GM19324 (cell line): ENCODE measurements around the gene SOX4.

Experiments used
- ATAC-seq: cut with Tn5 transposase; IDR thresholded peaks from one replicate; pipeline ENCODE4 v1.9.1; 2021; ENCODE audit warnings: mild to moderate bottlenecking, moderate library complexity; ENCODE audit not compliant: unreplicated experiment, low FRiP score

SOX4 gene

GRCh38 chr6:21592953-21593352, 598 bp upstream of the SOX4 start:
- ATAC-seq: no peak

DNA sequence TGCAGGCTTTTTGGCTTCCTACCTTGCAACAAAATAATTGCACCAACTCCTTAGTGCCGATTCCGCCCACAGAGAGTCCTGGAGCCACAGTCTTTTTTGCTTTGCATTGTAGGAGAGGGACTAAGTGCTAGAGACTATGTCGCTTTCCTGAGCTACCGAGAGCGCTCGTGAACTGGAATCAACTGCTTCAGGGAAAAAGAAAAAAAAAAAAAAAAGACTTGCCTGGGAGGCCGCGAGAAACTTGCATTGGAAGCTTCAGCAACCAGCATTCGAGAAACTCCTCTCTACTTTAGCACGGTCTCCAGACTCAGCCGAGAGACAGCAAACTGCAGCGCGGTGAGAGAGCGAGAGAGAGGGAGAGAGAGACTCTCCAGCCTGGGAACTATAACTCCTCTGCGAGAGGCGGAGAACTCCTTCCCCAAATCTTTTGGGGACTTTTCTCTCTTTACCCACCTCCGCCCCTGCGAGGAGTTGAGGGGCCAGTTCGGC, 420 bp downstream of the SOX4 start:
- peak; percentile 14 for ATAC-seq

DNA sequence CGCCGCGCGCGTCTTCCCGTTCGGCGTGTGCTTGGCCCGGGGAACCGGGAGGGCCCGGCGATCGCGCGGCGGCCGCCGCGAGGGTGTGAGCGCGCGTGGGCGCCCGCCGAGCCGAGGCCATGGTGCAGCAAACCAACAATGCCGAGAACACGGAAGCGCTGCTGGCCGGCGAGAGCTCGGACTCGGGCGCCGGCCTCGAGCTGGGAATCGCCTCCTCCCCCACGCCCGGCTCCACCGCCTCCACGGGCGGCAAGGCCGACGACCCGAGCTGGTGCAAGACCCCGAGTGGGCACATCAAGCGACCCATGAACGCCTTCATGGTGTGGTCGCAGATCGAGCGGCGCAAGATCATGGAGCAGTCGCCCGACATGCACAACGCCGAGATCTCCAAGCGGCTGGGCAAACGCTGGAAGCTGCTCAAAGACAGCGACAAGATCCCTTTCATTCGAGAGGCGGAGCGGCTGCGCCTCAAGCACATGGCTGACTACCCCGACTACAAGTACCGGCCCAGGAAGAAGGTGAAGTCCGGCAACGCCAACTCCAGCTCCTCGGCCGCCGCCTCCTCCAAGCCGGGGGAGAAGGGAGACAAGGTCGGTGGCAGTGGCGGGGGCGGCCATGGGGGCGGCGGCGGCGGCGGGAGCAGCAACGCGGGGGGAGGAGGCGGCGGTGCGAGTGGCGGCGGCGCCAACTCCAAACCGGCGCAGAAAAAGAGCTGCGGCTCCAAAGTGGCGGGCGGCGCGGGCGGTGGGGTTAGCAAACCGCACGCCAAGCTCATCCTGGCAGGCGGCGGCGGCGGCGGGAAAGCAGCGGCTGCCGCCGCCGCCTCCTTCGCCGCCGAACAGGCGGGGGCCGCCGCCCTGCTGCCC, 1.1 kb downstream of the SOX4 start:
- ATAC-seq: peak; percentile 37

- peak; percentile 28 for ATAC-seq
Observed at GRCh38 chr6:21595285-21596144, 2.0 kb downstream of the SOX4 start.

DNA sequence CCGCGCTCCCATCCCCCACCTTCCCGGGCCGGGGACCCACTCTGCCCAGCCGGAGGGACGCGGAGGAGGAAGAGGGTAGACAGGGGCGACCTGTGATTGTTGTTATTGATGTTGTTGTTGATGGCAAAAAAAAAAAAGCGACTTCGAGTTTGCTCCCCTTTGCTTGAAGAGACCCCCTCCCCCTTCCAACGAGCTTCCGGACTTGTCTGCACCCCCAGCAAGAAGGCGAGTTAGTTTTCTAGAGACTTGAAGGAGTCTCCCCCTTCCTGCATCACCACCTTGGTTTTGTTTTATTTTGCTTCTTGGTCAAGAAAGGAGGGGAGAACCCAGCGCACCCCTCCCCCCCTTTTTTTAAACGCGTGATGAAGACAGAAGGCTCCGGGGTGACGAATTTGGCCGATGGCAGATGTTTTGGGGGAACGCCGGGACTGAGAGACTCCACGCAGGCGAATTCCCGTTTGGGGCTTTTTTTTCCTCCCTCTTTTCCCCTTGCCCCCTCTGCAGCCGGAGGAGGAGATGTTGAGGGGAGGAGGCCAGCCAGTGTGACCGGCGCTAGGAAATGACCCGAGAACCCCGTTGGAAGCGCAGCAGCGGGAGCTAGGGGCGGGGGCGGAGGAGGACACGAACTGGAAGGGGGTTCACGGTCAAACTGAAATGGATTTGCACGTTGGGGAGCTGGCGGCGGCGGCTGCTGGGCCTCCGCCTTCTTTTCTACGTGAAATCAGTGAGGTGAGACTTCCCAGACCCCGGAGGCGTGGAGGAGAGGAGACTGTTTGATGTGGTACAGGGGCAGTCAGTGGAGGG, 2.8 kb downstream of the SOX4 start:
- no peak for ATAC-seq

DNA sequence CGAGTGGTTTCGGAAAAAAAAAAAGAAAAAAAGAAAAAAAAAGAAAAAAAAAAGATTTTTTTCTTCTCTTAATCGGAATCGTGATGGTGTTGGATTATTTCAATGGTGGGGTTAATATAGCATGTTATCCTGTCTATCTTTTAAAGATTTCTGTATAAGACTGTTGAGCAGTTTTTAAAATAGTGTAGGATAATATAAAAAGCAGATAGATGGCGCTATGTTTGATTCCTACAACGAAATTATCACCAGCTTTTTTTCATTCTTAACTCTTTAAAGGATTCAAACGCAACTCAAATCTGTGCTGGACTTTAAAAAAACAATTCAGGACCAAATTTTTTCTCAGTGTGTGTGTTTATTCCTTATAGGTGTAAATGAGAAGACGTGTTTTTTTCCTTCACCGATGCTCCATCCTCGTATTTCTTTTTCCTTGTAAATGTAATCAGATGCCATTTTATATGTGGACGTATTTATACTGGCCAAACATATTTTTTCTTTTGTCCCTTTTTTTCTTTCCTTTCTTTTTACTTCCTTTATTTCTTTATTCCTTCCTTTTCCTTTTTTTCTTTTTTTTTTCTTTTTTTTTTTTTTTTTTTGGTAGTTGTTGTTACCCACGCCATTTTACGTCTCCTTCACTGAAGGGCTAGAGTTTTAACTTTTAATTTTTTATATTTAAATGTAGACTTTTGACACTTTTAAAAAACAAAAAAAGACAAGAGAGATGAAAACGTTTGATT, 3.6 kb downstream of the SOX4 start:
- no peak for ATAC-seq

DNA sequence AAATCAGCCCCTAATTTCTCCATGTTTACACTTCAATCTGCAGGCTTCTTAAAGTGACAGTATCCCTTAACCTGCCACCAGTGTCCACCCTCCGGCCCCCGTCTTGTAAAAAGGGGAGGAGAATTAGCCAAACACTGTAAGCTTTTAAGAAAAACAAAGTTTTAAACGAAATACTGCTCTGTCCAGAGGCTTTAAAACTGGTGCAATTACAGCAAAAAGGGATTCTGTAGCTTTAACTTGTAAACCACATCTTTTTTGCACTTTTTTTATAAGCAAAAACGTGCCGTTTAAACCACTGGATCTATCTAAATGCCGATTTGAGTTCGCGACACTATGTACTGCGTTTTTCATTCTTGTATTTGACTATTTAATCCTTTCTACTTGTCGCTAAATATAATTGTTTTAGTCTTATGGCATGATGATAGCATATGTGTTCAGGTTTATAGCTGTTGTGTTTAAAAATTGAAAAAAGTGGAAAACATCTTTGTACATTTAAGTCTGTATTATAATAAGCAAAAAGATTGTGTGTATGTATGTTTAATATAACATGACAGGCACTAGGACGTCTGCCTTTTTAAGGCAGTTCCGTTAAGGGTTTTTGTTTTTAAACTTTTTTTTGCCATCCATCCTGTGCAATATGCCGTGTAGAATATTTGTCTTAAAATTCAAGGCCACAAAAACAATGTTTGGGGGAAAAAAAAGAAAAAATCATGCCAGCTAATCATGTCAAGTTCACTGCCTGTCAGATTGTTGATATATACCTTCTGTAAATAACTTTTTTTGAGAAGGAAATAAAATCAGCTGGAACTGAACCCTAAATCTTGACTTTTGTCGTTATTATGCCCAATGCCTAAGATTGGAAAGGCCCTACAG, 4.5 kb downstream of the SOX4 start:
- no peak for ATAC-seq

GRCh38 chr6:21598674-21599023, 5.1 kb downstream of the SOX4 start:
- no peak for ATAC-seq

DNA sequence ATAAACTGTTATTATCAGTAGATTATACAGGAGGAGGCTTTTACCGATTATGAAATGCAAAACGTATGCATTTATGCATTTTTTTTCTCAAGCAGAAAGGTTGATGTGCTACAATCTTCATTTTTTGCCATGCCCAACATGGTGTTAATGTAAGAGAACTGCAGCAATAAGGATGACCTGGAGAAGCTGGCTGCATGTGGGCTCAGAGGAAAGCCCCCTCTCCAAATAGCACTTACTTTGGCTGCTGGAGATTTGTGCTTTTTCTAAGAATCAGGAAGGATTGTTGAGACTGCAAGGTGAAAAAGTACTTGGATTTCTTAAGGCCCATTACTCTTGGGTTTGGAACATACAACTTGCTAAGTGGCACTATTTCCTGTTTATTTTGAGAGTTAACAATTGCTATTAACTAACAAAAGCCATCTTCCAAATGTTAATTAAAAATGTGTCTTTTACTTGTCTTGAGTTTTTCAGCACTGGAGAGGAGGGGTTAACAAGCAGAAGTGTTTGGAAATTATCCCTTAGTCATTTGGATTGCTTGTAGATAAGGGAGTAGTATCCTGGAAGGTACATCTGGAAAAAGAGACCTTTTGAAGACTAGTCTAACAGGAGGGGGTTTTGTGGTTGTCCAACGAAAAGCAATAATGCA, 5.6 kb downstream of the SOX4 start:
- ATAC-seq: no peak

DNA sequence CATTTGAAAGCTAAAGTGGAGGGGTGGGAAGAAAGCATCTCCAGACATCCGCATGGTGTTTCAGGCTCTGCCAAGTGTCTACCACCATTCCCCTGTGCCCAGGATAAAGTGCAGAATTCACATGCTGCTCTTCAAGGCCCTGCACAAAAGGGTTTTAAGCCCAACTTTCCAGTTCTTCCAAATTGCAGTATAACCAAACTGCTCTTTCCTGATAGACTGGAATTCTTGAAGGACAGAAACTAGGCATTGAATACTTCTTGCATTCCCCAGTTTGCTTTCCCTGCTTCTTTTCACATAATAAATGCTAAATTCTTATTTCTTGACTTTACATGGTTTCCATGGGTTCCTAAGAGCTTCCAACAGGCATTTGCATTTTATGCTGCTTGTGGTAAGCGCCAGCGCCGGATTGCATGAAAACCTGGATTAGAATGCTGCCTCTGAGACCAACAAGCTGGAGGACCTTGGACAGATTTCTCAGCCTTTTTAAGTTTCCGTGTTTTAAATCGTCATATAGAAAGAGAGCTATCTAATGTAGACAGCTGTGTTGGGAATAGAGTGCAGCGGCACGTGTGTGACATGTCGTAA, 7.9 kb downstream of the SOX4 start:
- no peak for ATAC-seq

DNA sequence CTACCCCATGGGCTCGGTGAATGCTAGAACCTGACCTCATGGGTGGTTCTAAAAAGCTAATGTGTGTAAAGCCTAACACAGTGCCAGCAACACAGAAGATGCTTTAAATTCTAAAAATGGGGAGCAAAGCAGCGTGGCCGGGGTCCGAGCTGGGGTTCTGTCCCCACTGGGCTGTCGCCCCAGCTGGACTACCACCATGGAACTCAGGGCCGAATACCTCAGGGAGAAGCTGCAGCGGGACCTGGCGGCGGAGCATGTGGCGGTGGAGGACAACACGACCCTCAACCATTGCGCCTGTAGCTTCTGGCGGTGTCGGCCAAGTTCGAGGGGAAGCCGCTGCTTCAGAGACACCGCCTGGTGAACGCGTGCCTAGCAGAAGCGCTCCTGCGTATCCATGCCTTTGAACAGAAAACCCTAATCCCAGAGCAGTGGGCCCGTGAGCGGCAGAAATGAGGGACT, 8.4 kb downstream of the SOX4 start:
- no peak for ATAC-seq

DNA sequence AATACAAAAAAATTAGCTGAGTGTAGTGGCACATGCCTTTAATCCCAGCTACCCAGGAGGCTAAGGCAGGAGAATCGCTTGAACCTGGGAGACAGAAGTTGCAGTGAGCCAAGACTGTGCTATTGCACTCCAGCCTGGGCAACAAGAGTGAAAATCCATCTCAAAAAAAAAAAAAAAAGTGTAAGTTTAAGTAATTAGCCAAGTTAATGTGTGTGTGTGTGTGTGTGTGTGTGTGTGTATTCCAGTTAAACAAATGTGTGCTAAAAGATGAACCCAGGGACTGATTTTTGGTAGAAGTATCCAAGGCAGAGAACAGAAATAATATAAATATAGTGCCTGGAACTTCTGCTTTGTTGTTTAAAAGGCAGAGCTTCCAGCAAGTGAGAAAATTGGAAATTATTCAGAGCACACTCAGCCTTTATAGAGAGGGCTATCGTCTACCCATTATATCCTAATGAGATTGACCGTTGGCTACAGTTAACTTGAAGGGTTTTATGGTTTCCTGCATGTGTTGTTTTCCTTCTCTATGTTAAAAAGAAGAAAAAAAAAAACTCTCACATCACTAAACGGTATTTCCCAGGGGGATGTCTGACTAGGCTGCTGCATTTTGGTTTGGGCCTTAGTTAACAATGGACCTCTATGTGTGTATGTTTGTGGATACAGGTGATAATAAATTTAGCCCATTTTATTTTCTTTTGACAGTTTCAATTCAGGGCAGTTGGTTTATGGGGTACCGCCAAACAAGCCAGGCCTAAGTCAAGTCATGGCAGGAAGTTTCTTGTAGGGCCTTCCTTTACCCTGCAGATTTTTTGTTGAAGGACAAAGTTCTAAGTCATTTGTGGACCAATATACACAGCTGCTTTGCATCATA, 9.8 kb downstream of the SOX4 start:
- ATAC-seq: no peak

DNA sequence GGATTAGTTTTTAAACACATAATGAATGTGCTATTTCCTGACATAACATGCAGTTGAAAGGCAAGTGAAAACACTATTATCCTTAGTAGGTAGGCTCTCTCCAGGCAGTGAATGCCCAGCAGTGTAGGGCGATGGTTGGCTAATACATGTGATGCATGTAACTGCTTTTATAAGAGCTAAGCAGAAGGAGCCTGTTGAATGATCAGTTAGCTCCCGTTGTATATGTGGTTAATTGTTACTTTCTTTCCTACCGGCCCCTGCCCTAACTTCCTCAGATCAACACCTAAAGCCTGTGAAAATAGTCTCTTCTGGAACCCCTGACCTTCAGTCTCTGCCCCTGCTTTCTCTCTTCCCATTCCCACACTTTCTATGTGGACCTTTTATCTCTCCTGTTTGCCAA, 10.5 kb downstream of the SOX4 start:
- ATAC-seq: no peak

- no peak for ATAC-seq
Observed at GRCh38 chr6:21605166-21605565, 11.6 kb downstream of the SOX4 start.

DNA sequence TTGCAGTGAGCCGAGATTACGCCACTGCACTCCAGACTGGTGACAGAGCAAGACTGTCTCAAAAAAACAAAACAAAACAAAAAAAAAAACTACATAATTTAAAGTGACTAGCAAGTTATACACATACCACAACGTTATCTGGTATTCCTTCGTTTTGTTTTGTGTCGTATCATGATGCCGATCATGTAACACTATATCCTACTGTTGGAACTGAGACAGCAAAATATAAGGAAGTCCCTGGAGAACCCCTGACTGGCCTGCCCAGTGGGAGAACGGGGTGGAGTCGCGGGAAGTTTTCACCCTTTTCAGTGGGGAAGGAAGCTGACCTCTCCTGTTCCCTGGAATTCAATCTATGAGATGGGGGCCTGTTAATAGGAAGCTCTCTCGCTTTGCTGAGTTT, 15.1 kb downstream of the SOX4 start:
- ATAC-seq: no peak

DNA sequence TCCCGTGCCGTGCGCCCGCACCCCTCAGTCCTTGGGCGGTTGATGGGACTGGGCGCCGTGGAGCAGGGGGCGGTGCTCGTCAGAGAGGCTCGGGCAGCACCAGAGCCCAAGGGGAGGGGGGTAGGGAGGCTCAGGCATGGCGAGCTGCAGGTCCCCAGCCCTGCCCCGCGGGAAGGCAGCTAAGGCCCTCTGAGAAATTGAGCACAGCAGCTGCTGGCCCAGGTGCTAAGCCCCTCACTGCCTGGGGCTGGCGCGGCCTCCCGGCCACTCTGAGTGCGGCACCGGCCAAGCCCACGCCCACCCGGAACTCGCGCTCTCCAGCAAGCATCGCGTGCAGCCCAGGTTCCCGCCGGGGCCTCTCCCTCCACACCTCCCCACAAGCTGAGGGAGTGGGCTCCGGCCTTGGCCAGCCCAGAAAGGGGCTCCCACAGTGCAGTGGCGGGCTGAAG, 16.4 kb downstream of the SOX4 start:
- ATAC-seq: no peak

DNA sequence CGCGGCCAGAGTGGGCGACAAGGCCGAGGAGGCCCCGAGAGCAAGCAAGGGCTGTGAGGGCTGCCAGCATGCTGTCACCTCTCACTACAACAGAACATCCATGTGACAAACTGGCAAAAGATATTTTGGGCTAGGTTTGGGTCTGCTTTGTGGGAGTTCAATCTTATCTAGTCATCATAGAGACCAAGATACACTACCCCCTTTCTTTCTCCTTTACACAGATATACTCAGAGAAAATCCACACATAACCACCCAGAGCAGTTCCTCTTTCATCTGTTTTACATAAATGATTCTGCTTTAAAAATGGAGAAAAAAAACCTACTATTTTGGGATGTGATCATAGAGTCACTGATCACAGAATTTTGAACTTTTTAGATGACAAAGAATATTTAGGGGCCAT, 16.8 kb downstream of the SOX4 start:
- peak; percentile 81 for ATAC-seq
